Amniotic epithelial cell (primary cell): ENCODE results near the gene C10orf143.

Experiments
- DNase-seq: peaks from one replicate; pipeline ENCODE4 v3.0.0-alpha.2; 2010; ENCODE audit warnings: low read depth

C10orf143 gene

DNA sequence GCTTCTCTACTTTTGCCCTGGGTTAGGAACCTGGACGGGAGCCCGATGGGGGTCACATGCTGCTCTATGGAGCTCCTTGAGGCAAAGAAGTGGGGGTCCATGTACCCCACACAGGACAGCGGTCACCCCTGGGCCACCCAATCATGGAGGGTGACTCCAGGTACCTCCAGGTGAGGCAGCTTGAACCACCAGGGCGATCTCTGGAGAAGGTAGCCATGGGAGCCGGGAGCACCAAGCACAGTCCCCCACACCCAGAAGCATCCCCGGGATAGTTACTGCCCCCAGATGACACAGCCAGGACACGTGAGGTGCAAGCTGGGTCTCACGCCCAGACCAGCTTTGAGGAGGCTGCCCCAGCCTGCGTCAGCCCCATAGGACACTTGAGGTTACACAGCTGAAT, 58.4 kb downstream of the C10orf143 start:
- DNase-seq: no peak

DNA sequence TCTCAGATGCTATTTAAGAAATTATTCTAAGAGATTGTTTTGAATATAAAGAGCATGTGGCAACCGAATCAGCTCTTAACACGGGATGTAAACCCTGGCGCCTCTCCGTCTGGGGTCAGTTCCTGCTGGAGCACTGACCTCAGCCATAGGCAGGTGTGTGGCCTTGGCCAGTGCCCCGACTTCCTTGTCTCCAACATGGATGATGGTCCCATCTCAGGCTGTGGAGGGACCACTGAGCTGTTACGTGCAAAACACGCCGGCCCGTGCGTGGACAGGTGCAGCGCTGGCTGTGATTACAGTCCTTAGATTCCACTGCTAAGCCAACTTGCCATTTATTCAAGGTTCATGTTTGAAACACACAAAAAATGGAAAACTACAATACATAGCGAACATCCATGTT, 59.9 kb downstream of the C10orf143 start:
- DNase-seq: no peak

DNA sequence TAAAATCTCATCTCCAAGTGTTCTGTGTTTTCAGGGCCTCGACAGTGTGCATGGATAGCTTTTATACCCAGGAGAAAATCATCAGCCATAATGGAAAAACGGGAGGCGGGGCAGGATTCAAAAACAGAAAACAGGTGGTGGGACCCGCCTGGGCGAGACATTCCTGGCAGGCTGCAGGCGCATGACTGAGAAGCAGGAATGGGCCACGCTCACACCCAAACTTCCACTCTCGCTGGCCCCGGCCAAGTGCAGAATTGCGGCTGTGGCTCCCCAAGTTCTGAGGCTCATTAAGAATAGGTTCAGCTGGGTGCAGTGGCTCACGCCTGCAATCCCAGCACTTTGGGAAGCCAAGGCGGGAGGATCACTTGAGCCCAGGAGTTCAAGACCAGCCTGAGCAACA, 60.6 kb downstream of the C10orf143 start:
- no peak for DNase-seq

DNA sequence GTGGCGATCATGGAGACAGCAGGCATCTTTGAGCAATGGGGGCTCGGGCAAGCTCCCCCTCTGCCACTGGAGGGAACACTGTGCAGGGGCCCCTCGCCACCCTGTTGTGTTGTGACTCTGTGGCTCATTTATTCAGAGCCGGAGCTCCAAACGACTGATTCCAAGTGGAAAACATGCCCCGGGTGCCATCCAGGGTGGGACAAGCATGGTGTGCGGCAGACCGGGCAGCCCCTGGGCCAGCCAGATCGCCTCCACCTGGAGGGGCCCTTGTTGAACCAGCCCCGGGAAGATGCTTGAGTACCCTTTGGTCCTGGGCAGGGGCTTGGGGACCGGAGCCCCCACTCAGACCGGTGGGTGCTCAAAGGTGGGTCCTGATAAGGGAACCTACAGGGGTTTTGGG, 61.4 kb downstream of the C10orf143 start:
- no peak for DNase-seq

DNA sequence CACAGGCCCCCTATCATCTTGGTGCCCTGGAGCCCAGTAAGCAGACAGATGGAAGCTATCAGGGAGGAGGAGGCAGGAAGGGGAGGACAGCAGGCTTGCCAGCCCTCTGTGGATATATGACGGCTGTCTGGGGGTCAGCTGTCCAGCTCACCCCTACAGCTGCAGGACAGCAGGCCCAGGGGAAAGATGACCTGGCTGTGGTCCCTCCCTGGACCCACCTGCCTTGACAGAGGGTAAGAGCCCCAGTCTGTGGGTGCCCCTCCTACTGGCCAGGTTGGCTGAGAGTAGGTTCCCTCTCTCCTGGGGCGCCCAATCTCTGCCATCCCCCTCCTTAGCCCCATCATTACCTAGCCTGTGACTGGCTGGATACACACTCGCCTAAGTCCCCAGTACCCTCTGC, 62.5 kb downstream of the C10orf143 start:
- no peak for DNase-seq

DNA sequence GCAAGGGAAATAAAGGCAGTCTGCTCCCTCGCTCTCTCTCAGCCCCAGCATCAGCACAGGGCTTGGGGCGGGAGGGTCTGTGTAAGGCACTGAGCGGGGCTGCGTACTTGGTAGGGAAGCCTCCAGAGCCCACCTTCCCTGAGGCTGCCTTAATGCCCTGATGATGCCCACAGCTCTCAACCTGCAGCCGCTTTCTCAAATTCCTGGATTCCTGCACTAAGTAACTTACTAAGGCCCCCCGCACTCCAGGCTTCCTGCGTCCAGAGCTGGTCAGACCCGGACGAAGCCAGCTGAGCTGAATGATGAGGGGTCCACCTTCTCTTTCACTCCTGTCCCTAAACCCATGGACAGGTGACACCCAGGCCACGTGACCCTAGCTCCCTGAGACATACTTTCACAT, 63.3 kb downstream of the C10orf143 start:
- no peak for DNase-seq

DNA sequence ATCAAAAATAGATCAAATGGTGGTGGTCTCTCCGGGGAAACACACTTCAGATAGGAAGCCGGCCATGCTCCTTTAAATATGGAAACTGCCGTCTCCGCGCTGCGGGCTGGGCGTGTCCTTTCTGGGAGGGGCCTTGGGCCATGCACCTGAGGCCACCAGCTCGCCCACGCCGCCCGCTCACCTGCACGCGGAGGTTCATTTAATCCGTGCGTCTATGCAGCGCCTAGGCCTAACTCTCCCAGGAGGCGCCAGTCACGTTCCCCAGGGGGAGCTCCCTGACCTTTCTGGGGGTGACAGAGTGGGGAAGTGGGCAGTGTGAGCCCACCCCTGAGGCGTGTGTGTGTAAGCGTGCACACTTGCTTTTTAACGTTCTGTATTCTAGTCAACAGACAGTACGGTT, 64.0 kb downstream of the C10orf143 start:
- DNase-seq: no peak

DNA sequence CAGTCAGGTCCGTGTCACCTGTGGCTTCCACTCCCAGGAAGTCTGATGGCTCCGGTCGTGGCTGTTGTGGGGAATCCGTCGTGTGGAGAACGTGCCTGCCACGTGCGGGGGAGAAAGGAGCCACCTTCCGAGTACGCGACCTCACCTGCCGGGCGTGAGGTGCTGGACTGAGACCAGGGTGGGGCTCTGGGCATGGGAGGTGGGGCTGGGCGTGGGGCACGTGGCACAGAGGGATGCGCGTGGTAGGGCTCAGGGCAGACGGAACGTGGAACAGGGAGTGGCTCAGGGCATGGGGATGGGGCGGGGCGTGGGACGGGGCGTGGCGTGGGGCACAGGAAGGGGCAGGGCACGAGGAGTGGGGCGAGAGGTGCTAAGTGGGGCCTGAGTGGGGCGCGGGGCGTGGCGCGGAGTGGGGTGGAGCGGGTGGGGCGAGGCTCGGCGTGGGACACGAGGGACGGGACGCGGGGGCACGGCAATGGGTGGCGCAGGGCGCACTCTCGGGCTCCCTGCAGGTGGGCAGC, 64.8 kb downstream of the C10orf143 start:
- no peak for DNase-seq

DNA sequence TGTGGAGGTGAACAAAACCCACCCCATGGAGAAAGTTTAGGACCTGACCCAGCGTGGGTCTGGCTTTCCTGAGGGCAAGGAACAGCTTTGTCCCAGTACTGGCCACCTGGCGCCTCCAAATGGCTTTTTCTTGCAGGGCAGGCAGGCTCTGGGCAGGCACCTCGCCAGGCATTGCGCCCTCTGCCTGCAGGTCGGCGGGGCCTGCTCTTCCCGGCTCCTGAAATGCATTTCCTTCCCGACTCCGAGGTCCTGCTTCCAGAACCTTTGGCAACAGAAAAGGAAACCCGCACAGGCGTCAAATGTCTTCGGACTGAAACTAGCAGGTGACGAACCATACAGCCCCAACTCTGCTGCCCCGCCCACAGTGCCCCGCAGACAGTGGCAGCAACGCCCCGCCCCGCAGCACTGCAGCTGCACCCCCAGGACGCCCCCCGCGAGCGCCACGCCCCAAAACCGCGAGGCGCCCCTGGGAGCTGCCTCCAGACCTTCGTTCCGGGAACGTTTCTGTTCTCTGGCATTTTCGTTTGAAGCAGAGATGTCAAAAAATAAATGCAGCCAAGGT, 65.5 kb downstream of the C10orf143 start:
- DNase-seq: no peak

DNA sequence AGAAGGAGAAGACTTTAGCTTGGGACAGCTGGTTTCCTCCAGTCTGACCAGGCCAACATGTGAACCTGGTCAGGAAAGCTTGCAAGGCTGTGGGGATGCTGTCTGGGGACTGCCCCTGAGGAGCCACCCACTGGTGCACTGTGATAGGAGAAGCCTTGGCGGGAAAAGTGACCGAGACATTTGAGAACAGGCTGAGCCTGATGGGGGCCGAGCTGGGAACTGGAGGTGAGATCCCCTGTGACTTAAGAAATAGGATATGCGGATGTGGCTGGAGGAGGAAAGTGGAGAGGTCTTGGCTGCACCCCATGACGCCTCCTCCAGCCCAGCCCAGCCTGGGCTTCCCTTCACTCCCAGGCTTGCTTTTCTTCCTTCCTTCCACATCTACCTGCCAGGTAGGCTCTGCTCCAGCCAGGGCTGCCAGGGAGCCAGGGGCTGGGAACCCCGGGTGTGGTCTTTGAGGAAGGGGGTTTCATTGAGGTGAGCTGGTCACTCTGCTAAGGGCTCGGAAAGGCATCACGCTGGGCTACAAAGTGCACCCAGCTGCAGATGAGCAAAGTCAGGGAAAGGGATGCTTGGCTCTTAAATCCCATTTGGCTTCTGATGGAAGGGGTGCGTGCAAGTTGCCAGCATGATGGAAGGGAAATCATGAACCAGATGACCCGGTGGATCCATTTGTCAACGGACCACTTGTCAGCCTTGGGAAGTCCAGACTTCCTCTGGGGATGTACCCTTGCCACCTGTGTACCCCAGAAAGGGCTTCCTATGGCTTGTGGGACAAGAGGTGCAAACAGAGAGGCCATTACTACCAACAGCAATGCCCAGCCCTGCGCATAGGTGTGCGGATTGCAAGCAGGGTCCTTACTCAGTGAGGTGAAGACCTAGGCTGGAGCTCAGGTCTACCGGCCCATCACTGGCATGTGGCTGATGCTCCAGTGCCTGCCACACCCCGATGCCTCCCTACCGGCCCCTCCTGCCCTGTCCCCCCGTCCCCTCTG, 66.3 kb downstream of the C10orf143 start:
- DNase-seq: no peak

DNA sequence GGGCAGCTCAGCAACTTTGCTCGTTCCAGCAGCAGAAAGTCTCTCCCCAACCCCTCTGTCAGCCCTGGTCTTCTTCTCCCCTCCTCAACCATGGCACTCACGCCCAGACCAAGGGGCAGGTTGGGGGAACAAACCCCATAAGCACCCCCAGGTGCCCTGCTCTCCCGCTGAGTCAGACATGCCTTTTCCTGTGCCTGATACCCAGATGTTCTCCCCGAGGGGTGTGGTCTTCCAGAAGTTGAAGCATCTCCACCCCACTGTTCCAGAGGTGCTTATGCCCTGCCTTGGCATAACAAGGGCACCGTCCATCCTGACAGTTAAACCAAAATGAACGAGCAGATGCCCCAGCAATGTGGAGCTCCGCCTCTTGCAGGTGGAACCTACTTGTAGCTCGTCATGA, 67.1 kb downstream of the C10orf143 start:
- no peak for DNase-seq

DNA sequence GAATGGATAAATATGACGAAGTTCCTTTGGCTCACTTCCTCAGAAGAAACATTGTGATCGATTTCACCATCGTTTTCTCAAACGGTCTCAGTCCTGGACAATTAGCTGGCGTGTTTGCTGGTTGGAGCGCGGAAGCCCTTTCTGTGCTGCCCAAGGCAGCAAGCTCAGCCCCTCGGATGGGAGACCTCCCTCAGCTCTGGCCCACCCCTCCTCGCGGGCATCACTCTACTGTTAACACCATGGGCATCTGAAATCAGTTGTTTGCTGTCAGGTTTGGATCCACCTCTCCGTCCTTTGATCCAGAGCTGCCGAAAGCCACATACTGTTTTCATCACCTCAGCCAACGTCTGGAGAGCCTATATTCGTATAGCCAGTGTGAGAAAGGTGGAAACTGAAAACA, 68.2 kb downstream of the C10orf143 start:
- no peak for DNase-seq

DNA sequence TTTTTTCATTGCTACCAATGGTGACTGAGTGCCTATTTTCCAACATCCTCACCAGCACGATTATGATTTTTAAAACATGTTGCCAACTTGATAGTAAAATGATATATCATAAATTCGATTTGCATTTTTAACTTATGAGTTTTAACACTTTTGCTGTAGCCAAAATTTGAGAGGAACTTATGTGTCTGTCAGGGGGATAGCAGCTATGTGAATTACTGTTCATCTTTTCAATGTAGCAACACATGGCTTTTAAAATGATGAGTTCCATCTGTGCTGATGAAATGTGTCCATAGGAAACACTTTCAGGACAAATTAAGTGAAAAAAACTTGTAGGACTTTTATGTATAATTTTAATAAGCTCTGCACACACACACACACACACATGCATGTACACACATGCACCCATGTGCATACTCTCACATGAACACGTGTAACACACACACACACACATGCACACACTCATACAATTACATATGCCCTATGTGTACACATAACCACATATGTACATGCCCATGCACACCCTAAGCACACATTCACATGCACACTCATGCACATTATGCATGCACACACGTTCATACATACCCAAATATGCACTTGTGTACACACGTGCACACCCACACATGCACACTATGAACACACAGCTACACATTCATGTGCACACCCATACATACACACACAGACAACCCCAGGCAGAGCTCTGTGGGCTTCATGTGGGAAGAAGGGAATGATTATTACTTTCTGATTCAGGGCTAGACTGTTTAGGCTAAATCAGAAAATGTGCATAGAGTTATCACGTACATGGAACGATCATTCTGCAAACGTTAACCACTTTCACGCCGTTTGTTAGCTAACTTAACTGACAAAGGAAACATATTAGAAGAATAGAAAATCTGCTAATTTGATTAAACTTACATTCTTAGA, 68.9 kb downstream of the C10orf143 start:
- DNase-seq: no peak

DNA sequence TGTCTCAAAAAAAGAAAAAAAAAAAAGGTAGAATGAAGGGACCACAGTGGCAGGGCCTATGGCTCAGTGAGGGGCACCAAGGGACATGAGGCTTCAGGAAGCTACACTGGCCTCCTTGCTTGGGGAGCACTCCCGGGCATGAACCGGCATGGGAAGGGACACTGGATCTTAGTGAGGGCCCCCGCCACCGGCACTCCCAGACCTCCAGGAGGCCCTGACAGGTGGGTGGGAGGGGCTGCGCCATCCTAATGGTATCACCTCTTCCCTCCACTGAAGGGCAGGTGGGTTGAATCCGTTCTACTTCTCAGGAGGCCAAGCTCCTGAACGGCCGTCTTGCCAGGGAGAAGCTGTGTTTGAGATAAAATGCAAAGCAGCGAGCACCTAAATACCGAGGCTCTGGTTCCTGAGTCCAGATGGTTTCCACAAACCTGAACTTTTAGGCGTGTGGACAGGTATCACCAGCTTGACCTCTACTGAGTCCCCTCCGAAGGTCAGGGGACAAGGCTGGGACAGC, 69.8 kb downstream of the C10orf143 start:
- no peak for DNase-seq

DNA sequence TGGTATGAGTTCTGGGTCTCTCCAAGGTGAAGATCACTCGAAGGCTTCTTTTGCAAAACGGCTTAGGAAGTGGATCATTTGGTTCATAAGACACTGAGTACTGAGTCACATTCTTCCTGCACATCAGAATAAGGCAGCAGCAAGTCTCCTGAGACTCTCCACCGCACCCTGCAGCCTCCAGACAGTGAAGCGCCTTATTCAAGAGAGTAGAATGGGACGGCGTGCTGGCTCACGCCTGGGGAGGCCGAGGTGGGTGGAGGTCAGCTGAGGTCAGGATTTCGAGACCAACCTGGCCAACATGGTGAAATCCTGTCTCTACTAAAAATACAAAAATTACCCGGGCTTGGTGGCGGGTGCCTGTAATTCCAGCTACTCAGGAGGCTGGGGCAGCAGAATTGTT, 70.3 kb downstream of the C10orf143 start:
- no peak for DNase-seq

DNA sequence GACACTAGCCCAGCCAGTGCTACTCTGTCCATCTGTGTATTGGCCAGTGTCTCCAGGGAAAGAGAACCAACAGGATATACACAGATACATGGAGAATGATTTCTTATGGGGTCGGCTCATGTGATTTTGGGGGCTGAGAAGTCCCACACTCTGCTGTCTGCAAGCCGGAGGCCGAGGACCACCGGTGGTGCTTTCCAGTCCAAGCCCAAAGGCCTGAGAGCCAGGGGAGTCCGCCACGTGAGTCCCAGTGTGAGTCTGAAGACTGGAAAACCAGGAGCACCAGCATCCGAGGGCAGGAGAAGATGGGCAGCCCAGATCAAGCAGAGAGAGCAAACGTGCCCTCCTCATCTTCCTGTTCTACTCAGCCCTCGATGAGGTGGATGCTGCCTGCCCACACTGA, 71.5 kb downstream of the C10orf143 start:
- no peak for DNase-seq

DNA sequence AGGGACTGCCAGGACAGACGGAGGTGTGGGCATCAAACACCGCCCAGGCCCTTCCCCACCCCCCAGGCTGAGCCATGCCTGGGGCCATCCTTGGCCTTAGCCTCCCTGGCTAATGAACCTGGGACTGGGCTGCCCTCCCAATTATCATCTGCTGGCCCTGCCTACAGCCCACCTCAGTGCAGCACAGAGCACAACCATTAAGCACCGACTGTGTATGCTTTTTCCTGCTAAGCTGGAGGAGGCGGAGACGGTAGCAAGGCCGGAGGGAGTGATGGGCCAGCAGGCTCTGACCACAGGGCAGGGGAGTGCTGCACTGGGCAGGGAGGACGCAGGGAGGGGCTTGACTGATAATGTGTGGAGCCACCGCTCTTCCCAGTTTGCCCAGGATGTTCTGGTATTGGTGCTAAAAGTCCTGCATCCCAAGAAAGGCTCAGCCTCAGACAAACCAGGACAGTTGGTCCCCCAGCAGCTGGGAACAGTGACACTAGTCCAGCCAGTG, 72.0 kb downstream of the C10orf143 start:
- no peak for DNase-seq

DNA sequence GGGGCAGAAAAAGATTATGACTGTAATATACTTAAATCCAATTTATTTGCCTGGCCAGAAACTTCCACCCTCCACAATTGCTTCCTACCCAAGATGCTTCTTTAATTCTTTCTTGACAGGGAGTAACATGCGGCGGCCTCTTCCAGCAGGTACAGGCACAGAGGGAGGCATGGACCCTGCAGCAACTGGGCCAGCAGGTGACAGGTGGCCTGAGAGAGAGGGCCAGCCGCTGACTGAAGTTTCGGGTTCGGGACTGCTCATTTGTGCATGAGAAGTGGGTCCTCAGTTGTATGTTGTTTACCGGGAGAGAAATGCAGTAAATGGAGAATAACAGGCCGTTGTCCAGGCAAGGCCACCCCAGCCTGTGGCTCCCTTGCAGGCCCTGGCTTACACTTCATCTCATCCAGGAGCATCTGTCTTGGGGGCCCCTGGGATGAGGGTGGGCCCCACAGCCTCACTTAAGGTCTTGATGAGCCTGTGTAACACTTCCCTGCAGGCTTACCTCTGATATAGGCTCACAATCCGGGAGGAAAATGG, 72.5 kb downstream of the C10orf143 start:
- DNase-seq: no peak

DNA sequence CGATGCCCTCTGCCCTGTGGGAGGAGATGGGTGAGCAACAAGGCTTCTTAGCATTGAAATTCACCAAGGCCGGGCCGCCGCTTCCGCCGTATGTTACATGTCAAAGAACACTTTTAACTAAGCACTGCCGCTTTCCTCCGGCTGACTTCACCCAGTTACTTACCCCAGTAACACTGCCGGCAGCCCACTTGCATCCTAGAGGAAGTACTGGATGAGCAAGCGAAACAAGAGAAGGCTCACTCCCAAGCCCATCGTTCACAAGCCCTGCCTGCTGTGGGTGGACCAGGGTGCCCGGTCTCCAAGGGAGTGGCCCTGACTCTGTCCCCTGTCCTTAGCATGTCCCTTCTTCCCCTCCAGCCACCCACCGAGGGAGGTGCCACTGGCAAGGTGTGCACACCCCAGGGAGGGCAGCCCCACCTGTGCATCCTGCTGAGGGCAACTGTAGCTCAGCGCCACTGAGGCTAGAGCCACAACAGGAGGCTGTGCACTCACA, 73.4 kb downstream of the C10orf143 start:
- no peak for DNase-seq

DNA sequence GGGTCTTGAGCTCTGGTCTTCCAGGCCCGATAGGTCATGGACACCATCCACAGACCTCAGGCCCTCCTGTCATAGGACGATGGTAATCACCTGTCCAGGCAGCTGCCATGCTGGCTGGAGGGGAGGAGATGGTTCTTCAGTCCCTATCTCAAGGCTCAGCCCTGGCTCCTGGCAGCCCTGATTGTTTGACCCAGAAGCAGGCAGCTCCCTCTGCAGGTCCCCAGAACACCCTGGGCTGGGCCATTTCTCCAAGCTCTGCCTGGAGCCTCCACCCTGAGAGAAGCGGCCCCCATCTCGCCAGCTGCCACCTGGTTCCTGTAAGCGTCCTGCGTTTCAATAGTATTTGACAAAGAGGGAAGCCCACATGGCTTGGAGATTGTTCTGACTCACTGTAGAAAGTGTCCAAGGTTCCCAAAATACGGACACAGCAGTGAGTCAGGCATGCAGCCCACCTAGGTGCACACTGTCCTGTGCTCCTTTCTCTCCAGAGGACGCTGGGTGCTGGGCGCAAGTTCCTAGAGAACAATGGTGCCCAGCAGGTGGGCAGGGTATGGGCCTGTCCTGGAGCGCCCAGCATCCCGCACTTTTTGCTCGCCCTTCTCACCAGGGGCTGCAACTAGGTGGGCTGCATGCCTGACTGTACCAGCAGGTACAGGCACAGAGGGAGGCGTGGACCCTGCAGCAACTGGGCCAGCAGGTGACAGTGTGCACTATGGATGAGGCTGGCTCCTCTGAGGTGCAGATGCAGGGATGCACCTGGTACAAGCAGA, 74.1 kb downstream of the C10orf143 start:
- no peak for DNase-seq

DNA sequence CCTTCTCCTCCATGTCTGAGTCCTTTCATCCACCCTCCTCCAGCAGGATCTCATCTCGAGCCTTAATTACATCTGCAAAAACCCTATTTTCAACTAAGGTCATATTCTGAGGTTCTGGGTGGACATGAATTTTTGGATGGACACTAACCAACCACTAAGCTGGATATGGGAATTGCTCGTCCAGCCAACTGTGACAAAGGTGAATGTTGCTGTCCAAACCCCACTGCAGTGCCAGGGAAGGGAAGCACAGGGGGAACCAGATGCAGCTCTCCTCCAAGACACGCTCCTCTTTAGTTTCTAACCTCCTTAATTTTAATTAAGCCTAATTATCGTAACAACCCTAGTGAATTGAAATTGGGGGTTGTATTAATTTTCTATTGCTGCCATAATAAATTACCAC, 81.4 kb downstream of the C10orf143 start:
- DNase-seq: no peak
